Fibroblast of villous mesenchyme (primary cell): ENCODE results near the gene MUC4. TPM values are rescaled to one million over a fixed set of nuclear protein-coding genes. Genes with fewer than 3 reads are reported as not detected.
A peak's percentile ranks its signal among the peaks of the same experiment; 100 is the strongest.
"Not testable (repeated sequence)": the region's sequence is repeated elsewhere in the genome, so short reads cannot be mapped to it uniquely, and the experiment has no call there.

ENCODE experiments used
- DNase-seq: peaks from one replicate; pipeline ENCODE4 v3.0.0-alpha.2; 2010; ENCODE audit warnings: low read depth
- H3K4me3 ChIP-seq: 2 replicates; pipeline ENCODE4 v1.5.1; 2011; ENCODE audit warnings: low read depth, mild to moderate bottlenecking, low read length
- total RNA-seq: library from RNA; depleted of rRNA; stranded (reverse); fragments of >200 nt; gene quantifications from 2 replicates; pipeline ENCODE4 v1.2.3, GENCODE V29; 2012
- TF ChIP-seq, protein P1 (sequence below): IDR thresholded peaks from 2 replicates; pipeline ENCODE4 v1.5.1; 2012; ENCODE audit warnings: low read depth, mild to moderate bottlenecking, low read length; ENCODE audit not compliant: insufficient read depth

MUC4 gene
- total RNA-seq, 1 donor, result not detected

DNA sequence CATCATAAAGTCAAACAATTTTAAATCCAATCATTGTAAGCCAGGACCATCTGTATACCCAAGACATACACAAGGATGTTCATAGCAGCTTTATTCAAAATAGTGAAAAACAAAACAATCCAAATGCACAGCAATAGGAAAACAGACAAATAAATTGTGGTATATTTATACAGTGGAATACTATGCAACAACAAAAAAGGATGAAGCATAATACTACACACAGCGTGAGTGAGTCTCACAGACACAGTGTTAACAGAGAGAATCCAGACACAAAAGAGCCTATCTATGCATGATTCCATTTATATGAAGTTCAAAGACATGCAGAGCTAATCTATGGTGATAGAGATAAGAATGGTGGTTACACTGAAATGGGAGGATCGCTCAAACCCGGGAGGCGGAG is 96.6 kb downstream of the MUC4 start:
- no peak overlapping the region for H3K4me3 ChIP-seq
- no peak for DNase-seq
- TF ChIP-seq, protein P1, sequence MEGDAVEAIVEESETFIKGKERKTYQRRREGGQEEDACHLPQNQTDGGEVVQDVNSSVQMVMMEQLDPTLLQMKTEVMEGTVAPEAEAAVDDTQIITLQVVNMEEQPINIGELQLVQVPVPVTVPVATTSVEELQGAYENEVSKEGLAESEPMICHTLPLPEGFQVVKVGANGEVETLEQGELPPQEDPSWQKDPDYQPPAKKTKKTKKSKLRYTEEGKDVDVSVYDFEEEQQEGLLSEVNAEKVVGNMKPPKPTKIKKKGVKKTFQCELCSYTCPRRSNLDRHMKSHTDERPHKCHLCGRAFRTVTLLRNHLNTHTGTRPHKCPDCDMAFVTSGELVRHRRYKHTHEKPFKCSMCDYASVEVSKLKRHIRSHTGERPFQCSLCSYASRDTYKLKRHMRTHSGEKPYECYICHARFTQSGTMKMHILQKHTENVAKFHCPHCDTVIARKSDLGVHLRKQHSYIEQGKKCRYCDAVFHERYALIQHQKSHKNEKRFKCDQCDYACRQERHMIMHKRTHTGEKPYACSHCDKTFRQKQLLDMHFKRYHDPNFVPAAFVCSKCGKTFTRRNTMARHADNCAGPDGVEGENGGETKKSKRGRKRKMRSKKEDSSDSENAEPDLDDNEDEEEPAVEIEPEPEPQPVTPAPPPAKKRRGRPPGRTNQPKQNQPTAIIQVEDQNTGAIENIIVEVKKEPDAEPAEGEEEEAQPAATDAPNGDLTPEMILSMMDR, result no peak

DNA sequence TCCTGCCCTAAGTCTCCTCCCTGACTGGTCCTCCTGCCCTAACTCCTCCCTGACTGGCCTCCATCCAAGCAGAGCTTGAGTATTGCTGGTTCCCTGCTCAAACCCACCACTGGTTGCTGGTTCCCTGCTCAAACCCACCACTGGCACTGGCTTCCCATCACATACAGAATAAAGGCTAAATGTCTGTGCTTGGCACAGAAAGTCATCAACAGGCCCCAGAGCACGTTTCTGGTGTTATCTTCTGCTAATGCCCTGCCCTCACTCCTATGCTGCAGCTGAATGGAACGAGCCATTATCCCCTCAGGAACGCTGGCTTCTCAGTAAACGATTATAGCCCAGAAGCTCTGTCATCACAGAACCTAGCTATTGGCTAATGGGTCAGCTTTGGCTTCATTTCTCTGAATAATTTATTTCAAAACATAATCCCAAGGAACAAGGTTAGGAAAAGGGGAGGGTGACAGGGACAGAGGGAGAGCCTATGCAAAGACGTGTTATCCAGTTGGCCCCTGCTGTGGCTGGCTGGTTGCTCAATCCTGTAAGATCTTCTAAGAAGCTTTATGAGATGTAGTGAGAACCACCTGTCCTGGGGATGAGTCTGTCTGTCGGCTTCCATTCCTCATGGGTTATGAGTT is 97.2 kb downstream of the MUC4 start:
- peak; percentile 17 for DNase-seq
- no peak overlapping the region for H3K4me3 ChIP-seq
- TF ChIP-seq, protein P1, result no peak

DNA sequence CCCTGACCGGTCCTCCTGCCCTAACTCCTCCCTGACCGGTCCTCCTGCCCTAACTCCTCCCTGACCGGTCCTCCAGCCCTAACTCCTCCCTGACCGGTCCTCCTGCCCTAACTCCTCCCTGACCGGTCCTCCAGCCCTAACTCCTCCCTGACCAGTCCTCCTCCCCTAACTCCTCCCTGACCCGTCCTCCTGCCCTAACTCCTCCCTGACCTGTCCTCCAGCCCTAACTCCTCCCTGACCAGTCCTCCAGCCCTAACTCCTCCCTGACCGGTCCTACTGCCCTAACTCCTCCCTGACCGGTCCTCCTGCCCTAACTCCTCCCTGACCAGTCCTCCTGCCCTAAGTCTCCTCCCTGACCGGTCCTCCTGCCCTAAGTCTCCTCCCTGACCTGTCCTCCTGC is 98.6 kb downstream of the MUC4 start:
- not testable (repeated sequence) for H3K4me3 ChIP-seq, DNase-seq

DNA sequence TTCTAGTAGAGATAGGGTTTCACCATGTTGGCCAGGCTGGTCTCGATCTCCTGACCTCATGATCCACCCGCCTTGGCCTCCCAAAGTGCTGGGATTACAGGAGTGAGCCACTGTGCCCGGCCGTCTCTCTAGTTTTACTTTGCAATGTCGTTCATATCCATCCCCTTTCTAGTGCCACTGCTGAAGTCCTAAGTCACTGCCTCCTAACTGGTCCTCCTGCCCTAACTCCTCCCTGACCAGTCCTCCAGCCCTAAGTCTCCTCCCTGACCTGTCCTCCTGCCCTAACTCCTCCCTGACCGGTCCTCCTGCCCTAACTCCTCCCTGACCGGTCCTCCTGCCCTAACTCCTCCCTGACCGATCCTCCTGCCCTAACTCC is 99.2 kb downstream of the MUC4 start:
- not testable (repeated sequence) for DNase-seq, H3K4me3 ChIP-seq

DNA sequence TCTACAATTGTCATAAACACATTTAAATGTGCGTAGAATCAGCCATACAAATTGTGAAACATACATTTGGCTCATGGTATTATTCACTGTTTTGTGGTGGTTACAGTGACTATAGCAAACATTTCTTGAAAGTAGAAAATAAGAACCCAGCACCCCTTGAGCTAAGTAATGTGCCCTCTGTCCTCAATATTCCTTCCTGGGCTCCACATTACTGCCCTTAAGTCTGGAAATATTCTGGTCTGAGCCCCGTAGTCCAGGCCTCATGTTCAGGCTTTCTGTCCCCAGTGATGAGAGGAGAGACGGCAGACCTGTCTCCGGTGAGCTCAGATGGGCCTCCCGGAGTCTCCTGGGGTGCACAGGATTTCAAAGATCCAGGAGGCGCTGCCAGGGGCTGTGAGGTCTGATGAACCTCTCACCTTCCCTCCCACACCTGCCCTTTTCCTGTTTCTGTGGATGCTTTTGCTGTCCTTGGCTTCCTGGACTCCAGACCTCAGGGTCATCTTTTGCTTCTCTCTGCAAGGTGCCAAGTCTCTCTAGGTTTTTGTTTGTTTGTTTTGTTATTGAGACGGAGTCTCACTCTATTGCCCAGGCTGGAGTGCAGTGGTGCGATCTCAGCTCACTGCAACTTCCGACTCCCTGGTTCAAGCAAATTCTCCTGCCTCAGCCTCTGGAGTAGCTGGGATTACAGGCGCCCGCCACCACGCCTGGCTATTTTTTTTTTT is 99.8 kb downstream of the MUC4 start:
- TF ChIP-seq, protein P1, result no peak
- H3K4me3 ChIP-seq, result no peak overlapping the region
- no peak for DNase-seq

DNA sequence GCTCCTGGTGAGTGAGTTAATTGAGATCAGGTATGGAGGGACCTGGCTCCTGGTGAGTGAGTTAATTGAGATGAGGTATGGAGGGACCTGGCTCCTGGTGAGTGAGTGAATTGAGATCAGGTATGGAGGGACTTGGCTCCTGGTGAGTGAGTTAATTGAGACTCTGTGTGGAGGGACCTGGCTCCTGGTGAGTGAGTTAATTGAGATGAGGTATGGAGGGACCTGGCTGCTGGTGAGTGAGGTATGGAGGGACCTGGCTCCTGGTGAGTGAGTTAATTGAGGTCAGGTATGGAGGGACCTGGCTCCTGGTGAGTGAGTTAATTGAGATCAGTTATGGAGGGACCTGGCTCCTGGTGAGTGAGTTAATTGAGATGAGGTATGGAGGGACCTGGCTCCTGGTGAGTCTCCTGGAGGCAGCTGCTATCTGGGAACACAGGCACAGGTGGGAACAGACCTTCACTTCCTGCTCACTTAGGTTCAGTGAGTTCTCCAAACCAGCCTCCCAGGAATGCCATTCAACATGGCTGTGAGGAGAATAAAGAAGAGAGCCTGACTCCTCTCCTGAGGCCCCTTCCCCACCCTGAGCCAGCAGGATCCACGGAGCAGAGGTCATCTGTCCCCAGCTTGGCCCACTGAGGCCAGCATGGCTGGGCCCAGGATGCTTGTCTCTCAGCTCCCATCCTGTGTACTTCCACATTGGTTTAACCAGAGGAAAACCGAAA is 100.5 kb downstream of the MUC4 start:
- not testable (repeated sequence) for DNase-seq

DNA sequence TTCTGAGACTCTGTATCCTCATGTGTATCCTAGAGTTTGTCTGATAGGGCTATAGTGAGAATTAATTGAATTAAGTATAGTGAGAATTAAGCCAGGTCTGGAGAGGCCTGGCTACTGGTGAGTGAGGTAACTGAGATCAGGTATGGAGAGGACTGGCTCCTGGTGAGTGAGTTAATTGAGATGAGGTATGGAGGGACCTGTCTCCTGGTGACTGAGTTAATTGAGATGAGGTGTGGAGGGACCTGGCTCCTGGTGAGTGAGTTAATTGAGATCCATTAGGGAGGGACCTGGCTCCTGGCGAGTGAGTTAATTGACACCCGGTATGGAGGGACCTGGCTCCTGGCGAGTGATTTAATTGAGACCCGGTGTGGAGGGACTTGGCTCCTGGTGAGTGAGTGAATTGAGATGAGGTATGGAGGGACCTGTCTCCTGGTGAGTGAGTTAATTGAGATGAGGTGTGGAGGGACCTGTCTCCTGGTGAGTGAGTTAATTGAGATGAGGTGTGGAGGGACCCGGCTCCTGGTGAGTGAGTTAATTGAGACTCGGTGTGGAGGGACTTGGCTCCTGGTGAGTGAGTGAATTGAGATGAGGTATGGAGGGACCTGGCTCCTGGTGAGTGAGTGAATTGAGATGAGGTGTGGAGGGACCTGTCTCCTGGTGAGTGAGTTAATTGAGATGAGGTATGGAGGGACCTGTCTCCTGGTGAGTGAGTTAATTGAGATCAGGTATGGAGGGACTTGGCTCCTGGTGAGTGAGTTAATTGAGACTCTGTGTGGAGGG is 101.4 kb downstream of the MUC4 start:
- DNase-seq, H3K4me3 ChIP-seq: not testable (repeated sequence)

More for the DNA sequence above, 100.5 kb downstream of the MUC4 start:
- not testable (repeated sequence) for H3K4me3 ChIP-seq

DNA sequence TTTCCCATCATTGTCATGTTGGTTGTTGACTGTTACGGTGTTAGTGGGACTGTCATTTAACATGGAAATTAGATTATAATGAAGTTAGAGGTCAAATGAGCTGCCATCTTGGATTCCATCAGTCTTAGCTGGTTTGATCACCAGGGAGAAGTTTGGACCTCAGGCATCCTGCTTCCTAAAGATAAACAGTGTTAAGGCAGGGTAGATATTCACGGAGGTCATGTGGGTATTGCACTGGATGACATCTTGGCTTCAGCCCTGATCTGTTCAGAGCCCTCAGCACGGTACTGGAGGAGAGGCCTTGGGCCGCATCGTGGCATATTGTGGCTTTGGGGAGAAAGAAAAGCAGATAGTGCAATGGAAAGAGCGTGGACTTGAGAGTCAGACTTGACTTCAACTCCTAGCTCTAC is 102.0 kb downstream of the MUC4 start:
- H3K4me3 ChIP-seq, result no peak overlapping the region
- TF ChIP-seq, protein P1, result no peak
- no peak for DNase-seq
